A549 (cell line): ENCODE measurements around the gene SEMA4B.

Source experiments
- CTCF ChIP-seq: fragments of >200 bp; sonication (Bioruptor Twin); formaldehyde crosslinking; IDR thresholded peaks from 3 replicates; pipeline ENCODE4 v1.5.1; 2016
- ELK1 ChIP-seq: fragments of 150-350 bp; IDR thresholded peaks from 2 replicates; pipeline ENCODE4 v1.6.1; 2014; ENCODE audit warnings: low read depth, mild to moderate bottlenecking, low read length
- EP300 ChIP-seq, 2 experiments: fragments of >200 bp; sonication (Bioruptor Twin); formaldehyde crosslinking; IDR thresholded peaks; 2 replicates in 1 of 2; 3 replicates in 1 of 2; pipeline ENCODE4 v1.6.1; 2016 to 2017
- KDM1A ChIP-seq: fragments of 200-600 bp; sonication (generic); IDR thresholded peaks from 2 replicates; pipeline ENCODE4 v1.6.1; 2016; ENCODE audit warnings: low read depth, mild to moderate bottlenecking
- RAD21 ChIP-seq, 2 experiments: fragments of >200 bp in 1 of 2; sonication (Bioruptor Twin) in 1 of 2; formaldehyde crosslinking in 1 of 2; IDR thresholded peaks in 1 of 2; conservative IDR thresholded peaks in 1 of 2; 2 replicates in 1 of 2; 3 replicates in 1 of 2; pipeline ENCODE4 v1.6.1; 2012 to 2018; ENCODE audit warnings: inconsistent platforms in 1 of 2
- ZNF302 ChIP-seq: fragments of 250-450 bp; sonication (Bioruptor Pico); IDR thresholded peaks from 2 replicates; pipeline ENCODE4 v1.9.0; 2021; ENCODE audit warnings: inconsistent platforms, mild to moderate bottlenecking, moderate library complexity

GRCh38 chr15:90225504-90226234 lies 24.5 kb downstream of the SEMA4B start:
- TF ChIP-seq EP300 (IDR thresholded peaks at IDR 0.05) (no peak), ZNF302 (no peak), KDM1A (no peak), ELK1 (no peak), RAD21 (conservative IDR thresholded peaks at IDR 0.05 in 1 of 2, IDR thresholded peaks at IDR 0.05 in 1 of 2) (no peak), CTCF (no peak)
